HAP-1 (cell line): ENCODE measurements around the gene KPRP.

Experiments
- DNase-seq, 2 experiments: peaks; one replicate each; pipeline ENCODE4 v3.0.0-alpha.2; 2016 to 2020; ENCODE audit warnings: low spot score in 2 of 2
- H3K27me3 ChIP-seq: fragments of 250-450 bp; sonication (Bioruptor Pico); 2 replicates; pipeline ENCODE4 v1.5.1; 2020; ENCODE audit warnings: low read depth, mild to moderate bottlenecking, moderate library complexity
- H3K36me3 ChIP-seq: fragments of 250-450 bp; sonication (Bioruptor Pico); replicated peaks from 2 replicates; pipeline ENCODE4 v1.5.1; 2020; ENCODE audit warnings: mild to moderate bottlenecking
- H3K4me1 ChIP-seq: fragments of 250-450 bp; sonication (Bioruptor Pico); 2 replicates; pipeline ENCODE4 v1.5.1; 2020; ENCODE audit warnings: mild to moderate bottlenecking
- H3K4me3 ChIP-seq: fragments of 250-450 bp; sonication (Bioruptor Pico); 2 replicates; pipeline ENCODE4 v1.5.1; 2020; ENCODE audit warnings: mild to moderate bottlenecking, moderate library complexity
- H3K9me3 ChIP-seq: fragments of 250-450 bp; sonication (Bioruptor Pico); 2 replicates; pipeline ENCODE4 v1.5.1; 2020; ENCODE audit warnings: mild to moderate bottlenecking, moderate library complexity
- in situ Hi-C: fragments of 300-500 bp; cut with MboI; formaldehyde crosslinking; loops from 3 replicates; pipeline ENCODE4 v1.14.3; 2020; ENCODE audit warnings: low sequenced_read_pairs, inconsistent platforms, mixed read lengths

Gene KPRP

GRCh38 chr1:152757747-152758146, at the start of gene KPRP:
TSS of gene KPRP (plus strand) at chr1:152758025. CDS start at chr1:152759589, 1,564 bp downstream.
- no peaks in the 10 kb centered on the region for H3K27me3 ChIP-seq
- DNase-seq = no peak
- in situ Hi-C loops = no loop called here
- H3K36me3 ChIP-seq = no peaks in the 10 kb centered on the region
- H3K9me3 ChIP-seq = no peaks in the 10 kb centered on the region
- no peaks in the 10 kb centered on the region for H3K4me1 ChIP-seq
- H3K4me3 ChIP-seq = no peak within 1 kb of the TSS

DNA sequence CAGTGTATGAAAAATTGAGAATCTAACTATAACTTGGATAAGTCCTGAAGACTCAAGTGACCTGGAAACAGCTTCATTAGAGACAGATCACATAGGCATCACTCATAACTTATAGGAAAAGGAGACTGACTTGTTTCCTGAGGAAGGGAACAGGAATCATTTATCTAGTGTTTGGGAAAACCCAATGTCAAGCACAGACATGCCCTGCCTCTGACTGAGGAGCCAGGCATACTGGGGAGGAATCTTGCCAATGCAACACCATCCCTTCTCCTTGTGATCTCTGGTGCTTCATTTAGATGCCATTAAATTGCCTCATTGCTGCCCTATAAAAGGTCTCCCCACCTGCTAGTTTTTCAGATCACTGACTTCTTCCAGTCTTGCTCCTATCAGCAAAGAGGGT, 39.6 kb upstream of the KPRP start:
- Histone ChIP-seq H3K27me3 (no peaks in the 10 kb centered on the region), H3K36me3 (no peaks in the 10 kb centered on the region), H3K4me3 (no peak overlapping the region), H3K9me3 (no peaks in the 10 kb centered on the region), H3K4me1 (no peaks in the 10 kb centered on the region)
- in situ Hi-C loops = no loop called here
- no peak for DNase-seq

- in situ Hi-C loops = no loop called here
- DNase-seq = no peak
- Histone ChIP-seq H3K27me3 (no peaks in the 10 kb centered on the region), H3K4me3 (no peak overlapping the region), H3K36me3 (no peaks in the 10 kb centered on the region), H3K4me1 (no peaks in the 10 kb centered on the region), H3K9me3 (no peaks in the 10 kb centered on the region)
Measured at GRCh38 chr1:152725261-152725660, 32.6 kb upstream of the KPRP start.

DNA sequence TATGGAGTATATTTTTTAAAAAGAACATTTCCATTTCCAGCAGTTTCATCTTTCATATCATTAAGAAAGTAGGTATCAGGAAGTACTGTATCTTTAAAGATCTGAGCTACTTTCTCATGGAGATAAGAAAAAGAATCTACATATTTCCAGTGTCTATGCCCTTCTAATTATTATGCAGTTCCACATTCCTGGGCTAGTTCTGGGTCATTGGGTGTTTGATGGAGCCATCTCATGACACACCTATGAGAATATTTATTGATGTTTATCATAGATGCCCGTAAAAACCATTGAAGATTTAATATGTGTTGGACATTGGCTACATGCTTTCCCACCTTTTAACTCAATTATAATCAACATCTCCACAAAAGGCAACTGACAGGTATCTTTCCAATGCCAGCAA, 28.8 kb upstream of the KPRP start:
- Histone ChIP-seq H3K27me3 (no peaks in the 10 kb centered on the region), H3K4me1 (no peaks in the 10 kb centered on the region), H3K4me3 (no peak overlapping the region), H3K36me3 (no peaks in the 10 kb centered on the region), H3K9me3 (no peaks in the 10 kb centered on the region)
- DNase-seq = no peak
- in situ Hi-C loops = no loop called here

DNA sequence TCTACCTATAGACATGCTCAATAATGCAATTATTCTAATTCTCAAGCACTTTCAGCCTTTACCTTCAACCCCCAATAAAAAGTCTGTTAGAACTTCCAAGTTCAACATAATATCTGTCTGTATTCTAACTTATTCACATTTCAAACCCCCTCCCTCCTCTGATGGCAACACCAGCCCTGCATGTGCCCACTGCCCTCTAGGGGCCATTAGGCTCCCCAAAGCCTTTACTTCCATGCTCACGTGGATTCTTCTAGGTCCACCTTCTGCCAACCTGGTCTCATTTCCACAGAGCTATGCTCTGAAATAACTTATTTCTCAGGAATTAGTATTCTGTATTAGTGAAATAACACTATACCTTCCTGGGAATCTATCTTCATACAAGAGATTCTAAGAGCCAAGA, 22.2 kb upstream of the KPRP start:
- no peaks in the 10 kb centered on the region for H3K9me3 ChIP-seq
- H3K4me3 ChIP-seq = no peak overlapping the region
- no peaks in the 10 kb centered on the region for H3K27me3 ChIP-seq
- no peaks in the 10 kb centered on the region for H3K36me3 ChIP-seq
- DNase-seq = no peak
- no peaks in the 10 kb centered on the region for H3K4me1 ChIP-seq
- in situ Hi-C loops = no loop called here

- Histone ChIP-seq H3K27me3 (no peaks in the 10 kb centered on the region), H3K9me3 (no peaks in the 10 kb centered on the region), H3K4me1 (no peaks in the 10 kb centered on the region), H3K36me3 (no peaks in the 10 kb centered on the region), H3K4me3 (no peak overlapping the region)
- no peak for DNase-seq
- in situ Hi-C loops = no loop called here
Measured at GRCh38 chr1:152737997-152738396, 19.8 kb upstream of the KPRP start.

- in situ Hi-C loops = no loop called here
- DNase-seq = no peak
- Histone ChIP-seq H3K36me3 (no peaks in the 10 kb centered on the region), H3K4me3 (no peak overlapping the region), H3K27me3 (no peaks in the 10 kb centered on the region), H3K4me1 (no peaks in the 10 kb centered on the region), H3K9me3 (no peaks in the 10 kb centered on the region)
Measured at GRCh38 chr1:152739841-152740240, 18.0 kb upstream of the KPRP start.

DNA sequence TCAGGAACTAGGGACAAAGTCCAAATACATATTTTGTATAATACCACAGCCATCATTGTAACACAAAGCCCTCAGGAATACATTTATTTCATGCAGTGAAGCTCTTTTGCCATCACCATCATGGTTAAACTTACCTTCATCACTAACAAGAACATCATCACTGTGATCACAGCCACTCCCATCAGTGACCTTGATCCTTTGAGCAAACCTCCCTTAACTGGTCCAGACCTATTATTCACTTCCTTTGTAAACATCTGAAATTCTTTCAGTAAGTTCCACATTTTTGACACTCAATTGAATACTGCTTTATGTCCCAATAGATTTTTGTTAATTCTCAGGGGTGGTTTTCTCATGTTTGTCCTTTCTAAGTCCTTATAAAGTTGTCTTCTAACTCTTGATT, 16.2 kb upstream of the KPRP start:
- no peak for DNase-seq
- H3K4me1 ChIP-seq = no peaks in the 10 kb centered on the region
- in situ Hi-C loops = no loop called here
- no peak overlapping the region for H3K4me3 ChIP-seq
- H3K36me3 ChIP-seq = no peaks in the 10 kb centered on the region
- H3K27me3 ChIP-seq = no peaks in the 10 kb centered on the region
- H3K9me3 ChIP-seq = no peaks in the 10 kb centered on the region

- Histone ChIP-seq H3K36me3 (no peaks in the 10 kb centered on the region), H3K4me1 (no peaks in the 10 kb centered on the region), H3K9me3 (no peaks in the 10 kb centered on the region), H3K4me3 (no peak overlapping the region), H3K27me3 (no peaks in the 10 kb centered on the region)
- DNase-seq = no peak
- in situ Hi-C loops = no loop called here
Measured at GRCh38 chr1:152743371-152744145, 14.3 kb upstream of the KPRP start.

GRCh38 chr1:152745289-152745704, 12.5 kb upstream of the KPRP start:
- H3K4me1 ChIP-seq = no peaks in the 10 kb centered on the region
- no peaks in the 10 kb centered on the region for H3K27me3 ChIP-seq
- H3K4me3 ChIP-seq = no peak overlapping the region
- no peaks in the 10 kb centered on the region for H3K36me3 ChIP-seq
- no peaks in the 10 kb centered on the region for H3K9me3 ChIP-seq
- DNase-seq = no peak
- in situ Hi-C loops = no loop called here

DNA sequence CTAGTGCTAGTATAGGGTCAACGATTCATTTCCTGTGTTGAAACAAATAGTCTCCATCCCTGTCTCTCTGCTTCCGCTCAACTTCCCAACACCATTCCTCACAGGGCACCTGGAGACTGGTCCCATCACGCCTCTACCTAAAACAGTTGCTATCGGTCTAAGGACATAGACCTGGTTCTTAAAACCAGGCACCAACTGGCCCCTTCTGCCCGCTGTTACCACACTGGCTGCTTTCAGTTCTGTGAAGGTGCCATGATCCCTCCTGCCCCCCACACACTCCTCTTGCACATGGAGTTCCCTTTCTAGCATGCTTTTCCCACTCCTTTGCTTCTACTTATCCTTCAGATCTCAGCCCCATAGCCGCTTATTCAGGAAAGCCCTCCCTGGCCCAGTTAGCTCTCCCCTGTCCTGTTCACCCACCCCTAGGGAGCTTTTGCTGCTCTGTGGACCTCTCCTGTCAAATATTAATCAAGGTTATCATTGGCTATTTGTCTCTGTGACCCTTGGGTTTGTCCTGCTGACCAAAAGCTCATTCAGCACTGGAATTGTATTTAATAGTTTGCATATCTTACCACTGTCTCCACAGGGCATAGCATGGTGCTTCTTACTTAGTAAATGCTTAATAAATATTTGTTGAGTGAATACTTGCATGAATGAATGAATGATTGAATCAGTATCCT, 11.9 kb upstream of the KPRP start:
- no peak overlapping the region for H3K4me3 ChIP-seq
- no peak for DNase-seq
- H3K9me3 ChIP-seq = no peaks in the 10 kb centered on the region
- in situ Hi-C loops = no loop called here
- no peaks in the 10 kb centered on the region for H3K27me3 ChIP-seq
- H3K36me3 ChIP-seq = no peaks in the 10 kb centered on the region
- H3K4me1 ChIP-seq = no peaks in the 10 kb centered on the region

DNA sequence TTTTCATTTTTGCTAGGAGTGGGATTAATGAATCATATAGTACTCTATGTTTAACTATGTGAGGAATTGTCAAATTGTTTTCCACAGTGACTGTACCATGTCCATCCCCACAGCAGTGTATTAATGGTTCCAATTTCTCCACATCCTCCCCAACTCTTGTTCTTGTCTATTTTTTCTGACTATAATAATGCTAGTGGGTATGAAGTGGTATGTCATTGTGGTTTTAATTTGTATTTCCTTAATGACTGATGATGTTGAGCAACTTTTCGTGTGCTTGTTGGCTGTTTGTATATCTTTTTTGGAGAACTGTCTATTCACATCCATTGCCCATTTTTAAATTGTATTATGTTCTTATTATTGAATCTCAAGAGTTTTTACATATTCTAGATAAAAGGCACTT, 10.0 kb upstream of the KPRP start:
- no peak for DNase-seq
- no peak overlapping the region for H3K4me3 ChIP-seq
- no peaks in the 10 kb centered on the region for H3K27me3 ChIP-seq
- no peaks in the 10 kb centered on the region for H3K4me1 ChIP-seq
- no peaks in the 10 kb centered on the region for H3K36me3 ChIP-seq
- no peaks in the 10 kb centered on the region for H3K9me3 ChIP-seq
- in situ Hi-C loops = no loop called here

GRCh38 chr1:152752225-152752624, 5.6 kb upstream of the KPRP start:
- no peaks in the 10 kb centered on the region for H3K36me3 ChIP-seq
- in situ Hi-C loops = no loop called here
- H3K9me3 ChIP-seq = no peaks in the 10 kb centered on the region
- no peaks in the 10 kb centered on the region for H3K27me3 ChIP-seq
- DNase-seq = no peak
- H3K4me3 ChIP-seq = no peak overlapping the region
- no peaks in the 10 kb centered on the region for H3K4me1 ChIP-seq

- Histone ChIP-seq H3K9me3 (no peaks in the 10 kb centered on the region), H3K4me1 (no peaks in the 10 kb centered on the region), H3K36me3 (no peaks in the 10 kb centered on the region), H3K27me3 (no peaks in the 10 kb centered on the region), H3K4me3 (no peak overlapping the region)
- in situ Hi-C loops = no loop called here
- no peak for DNase-seq
Measured at GRCh38 chr1:152753586-152753985, 4.2 kb upstream of the KPRP start.
